ENCODE measurements around the gene WARS2.
"Not testable (repeated sequence)": the region's sequence is repeated elsewhere in the genome, so short reads cannot be mapped to it uniquely, and the experiment has no call there.

The WARS2 gene

GRCh38 chr1:119136401-119136800, 4.1 kb downstream of the WARS2 start:
- DNase-seq, result no peak

- no peak for DNase-seq
Measured at GRCh38 chr1:119133987-119134386, 6.5 kb downstream of the WARS2 start.

GRCh38 chr1:119132179-119132578, 8.3 kb downstream of the WARS2 start:
- DNase-seq, result no peak

- DNase-seq, result no peak
Measured at GRCh38 chr1:119125874-119126273, 14.6 kb downstream of the WARS2 start.

GRCh38 chr1:119124764-119125163, 15.7 kb downstream of the WARS2 start:
- no peak for DNase-seq

- DNase-seq, result not testable (repeated sequence)
Measured at GRCh38 chr1:119121872-119122271, 18.6 kb downstream of the WARS2 start.

GRCh38 chr1:119116725-119117124, 23.7 kb downstream of the WARS2 start:
- no peak for DNase-seq

GRCh38 chr1:119115736-119116135, 24.7 kb downstream of the WARS2 start:
- DNase-seq, result no peak

GRCh38 chr1:119115311-119115710, 25.1 kb downstream of the WARS2 start:
- DNase-seq, result peak; percentile 32 to 72

- DNase-seq, result peak; percentile 36 to 71
Measured at GRCh38 chr1:119114786-119115185, 25.7 kb downstream of the WARS2 start.

- DNase-seq, result no peak
Measured at GRCh38 chr1:119112791-119113190, 27.7 kb downstream of the WARS2 start.

GRCh38 chr1:119112244-119112643, 28.2 kb downstream of the WARS2 start:
- DNase-seq, result no peak

GRCh38 chr1:119108988-119109387, 31.5 kb downstream of the WARS2 start:
- DNase-seq, result no peak

GRCh38 chr1:119103764-119104163, 36.7 kb downstream of the WARS2 start:
- DNase-seq, result no peak

- no peak for DNase-seq
Measured at GRCh38 chr1:119102051-119102450, 38.4 kb downstream of the WARS2 start.

- DNase-seq, result no peak
Measured at GRCh38 chr1:119101563-119101962, 38.9 kb downstream of the WARS2 start.

GRCh38 chr1:119099775-119100174, 40.7 kb downstream of the WARS2 start:
- no peak for DNase-seq

- peak in 1 of 2 experiments; percentile 11 for DNase-seq
Measured at GRCh38 chr1:119097380-119097779, 43.1 kb downstream of the WARS2 start.

- DNase-seq, result no peak
Measured at GRCh38 chr1:119093721-119094120, 46.7 kb downstream of the WARS2 start.

GRCh38 chr1:119091618-119092017, 48.8 kb downstream of the WARS2 start:
- no peak for DNase-seq

- no peak for DNase-seq
Measured at GRCh38 chr1:119090250-119090649, 50.2 kb downstream of the WARS2 start.

GRCh38 chr1:119086830-119087229, 53.6 kb downstream of the WARS2 start:
- DNase-seq, result no peak

- no peak for DNase-seq
Measured at GRCh38 chr1:119084798-119085197, 55.7 kb downstream of the WARS2 start.

GRCh38 chr1:119083980-119084379, 56.5 kb downstream of the WARS2 start:
- no peak for DNase-seq

GRCh38 chr1:119083479-119083878, 57.0 kb downstream of the WARS2 start:
- no peak for DNase-seq

GRCh38 chr1:119081700-119082099, 58.8 kb downstream of the WARS2 start:
- no peak for DNase-seq

Measured in NCI-H524 (cell line).